Stimulated activated CD4-positive, alpha-beta T cell treated with anti-CD3 and anti-CD28 coated beads, Interleukin-1b, Interleukin-23, amount 100 ng/mL, for 4 hours (primary cell): ENCODE measurements around the gene ANKH.
"Not testable (repeated sequence)": the region's sequence is repeated elsewhere in the genome, so short reads cannot be mapped to it uniquely, and the experiment has no call there.

Source experiments
- DNase-seq, 2 donors: peaks; one replicate each; pipeline ENCODE4 v3.0.0-alpha.2; 2020; ENCODE audit warnings: low read depth in 2 of 2

The ANKH gene

DNA sequence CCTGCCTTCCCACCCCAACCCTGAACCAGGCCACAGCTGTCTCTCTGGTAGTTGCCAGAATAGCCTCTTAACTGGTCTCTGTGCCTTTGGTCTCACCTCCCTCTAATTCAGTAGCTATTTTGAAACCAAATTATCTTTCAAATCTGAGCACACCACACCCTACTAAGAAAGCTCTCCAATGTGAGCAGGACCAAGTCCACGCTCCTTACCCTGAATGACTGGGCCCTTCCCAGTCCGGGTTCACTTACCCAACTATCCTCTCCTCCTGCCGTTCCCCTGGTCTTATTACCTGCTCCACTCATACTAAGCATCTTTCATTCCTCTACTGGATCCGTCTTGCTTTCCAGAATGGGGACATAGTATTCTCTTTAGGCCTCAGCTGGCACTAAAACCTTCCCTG, 16.8 kb downstream of the ANKH start:
- DNase-seq, result no peak

DNA sequence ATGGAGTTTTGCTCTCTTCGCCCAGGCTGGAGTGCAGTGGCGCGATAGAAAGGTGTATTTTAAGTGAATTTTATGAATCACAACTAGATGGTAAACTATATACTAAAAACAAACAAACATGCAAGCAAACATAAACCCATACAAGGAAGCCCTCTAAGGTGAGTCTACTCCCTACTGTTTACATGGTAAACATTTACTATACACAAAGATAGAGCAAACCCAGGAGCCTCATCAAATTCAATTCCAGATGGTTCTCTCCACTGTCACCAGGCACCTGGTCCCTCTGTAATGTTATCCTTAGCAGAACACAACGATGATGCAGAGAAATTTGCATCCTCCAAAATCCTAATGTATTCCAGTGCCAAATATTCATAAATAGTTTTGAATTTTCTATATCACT, 17.9 kb downstream of the ANKH start:
- DNase-seq, result no peak

DNA sequence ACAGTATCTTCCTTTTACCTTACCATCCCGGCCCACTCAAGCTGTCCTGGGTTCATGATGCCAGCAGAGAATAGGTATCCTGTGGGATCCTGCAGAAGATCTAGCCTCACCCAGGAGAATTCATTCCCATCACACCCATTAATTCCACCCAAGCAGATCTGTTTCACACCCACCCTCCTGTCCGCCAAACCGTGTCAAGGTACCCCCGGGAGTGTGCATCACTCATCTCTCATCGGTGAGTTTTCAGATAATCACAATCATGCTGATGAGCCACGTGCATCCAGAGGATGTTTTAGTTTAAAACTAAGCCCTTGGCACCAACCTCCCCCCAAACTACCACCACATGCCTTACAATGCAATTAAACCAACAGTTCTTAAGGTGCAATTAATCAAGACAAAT, 18.8 kb downstream of the ANKH start:
- no peak for DNase-seq

DNA sequence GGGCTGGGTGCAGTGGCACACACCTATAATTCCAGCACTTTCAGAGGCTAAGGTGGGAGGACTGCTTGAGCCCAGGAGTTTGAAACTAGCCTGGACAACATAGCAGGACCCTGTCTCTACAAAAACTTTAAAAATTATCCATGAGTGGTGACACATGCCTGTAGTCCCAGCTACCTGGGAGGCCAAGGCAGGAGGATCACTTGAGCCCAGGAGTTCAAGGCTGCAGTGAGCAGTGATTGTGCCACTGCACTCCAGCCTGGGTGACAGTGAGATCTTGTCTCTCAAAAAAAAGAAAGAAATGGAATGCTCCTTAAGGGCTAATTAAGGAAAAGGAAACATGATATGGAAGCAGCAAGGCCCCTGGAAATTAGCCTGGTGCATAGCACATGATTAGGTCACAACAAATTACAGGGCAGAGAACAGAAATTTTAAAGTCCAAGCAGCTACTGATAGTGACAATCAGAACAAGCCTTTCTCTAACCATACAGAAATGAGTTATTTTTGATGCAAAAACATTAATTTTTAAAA, 19.5 kb downstream of the ANKH start:
- no peak for DNase-seq

DNA sequence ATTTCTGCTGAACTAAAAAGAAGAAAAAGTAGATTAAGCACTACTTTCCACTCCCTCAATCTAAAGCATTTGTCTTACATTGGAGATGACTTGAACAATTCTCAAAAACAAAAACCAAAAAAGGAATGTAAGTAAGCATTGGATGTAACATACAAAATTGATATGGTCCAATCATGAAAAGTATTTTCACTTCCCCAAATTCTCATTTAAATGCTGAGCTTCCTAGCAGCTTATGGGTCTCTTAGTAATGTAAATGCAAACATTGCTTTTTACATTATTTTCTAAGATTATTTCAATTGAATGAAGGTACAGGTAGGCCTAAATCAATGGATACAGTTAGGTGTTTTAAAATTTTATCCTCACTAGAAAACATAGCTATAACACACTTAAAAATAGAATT, 20.0 kb downstream of the ANKH start:
- DNase-seq, result no peak

DNA sequence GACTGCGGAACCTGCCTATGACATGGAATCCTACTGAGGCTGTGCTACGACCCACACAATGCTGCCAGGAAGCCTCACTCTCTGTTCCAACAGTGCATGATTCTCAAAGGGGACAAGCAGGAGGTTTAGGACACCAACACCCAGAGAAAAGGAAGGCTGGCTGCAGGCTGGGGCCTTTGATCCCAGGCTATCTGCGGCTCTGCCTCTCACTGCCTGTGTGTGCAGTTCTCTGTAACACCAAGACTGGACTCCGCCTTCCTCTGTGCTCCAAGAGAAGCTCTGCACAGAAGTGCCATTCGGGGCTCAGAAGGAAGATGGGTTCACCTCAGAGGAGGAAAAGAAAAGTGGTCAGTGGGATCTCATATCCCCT, 20.5 kb downstream of the ANKH start:
- no peak for DNase-seq

DNA sequence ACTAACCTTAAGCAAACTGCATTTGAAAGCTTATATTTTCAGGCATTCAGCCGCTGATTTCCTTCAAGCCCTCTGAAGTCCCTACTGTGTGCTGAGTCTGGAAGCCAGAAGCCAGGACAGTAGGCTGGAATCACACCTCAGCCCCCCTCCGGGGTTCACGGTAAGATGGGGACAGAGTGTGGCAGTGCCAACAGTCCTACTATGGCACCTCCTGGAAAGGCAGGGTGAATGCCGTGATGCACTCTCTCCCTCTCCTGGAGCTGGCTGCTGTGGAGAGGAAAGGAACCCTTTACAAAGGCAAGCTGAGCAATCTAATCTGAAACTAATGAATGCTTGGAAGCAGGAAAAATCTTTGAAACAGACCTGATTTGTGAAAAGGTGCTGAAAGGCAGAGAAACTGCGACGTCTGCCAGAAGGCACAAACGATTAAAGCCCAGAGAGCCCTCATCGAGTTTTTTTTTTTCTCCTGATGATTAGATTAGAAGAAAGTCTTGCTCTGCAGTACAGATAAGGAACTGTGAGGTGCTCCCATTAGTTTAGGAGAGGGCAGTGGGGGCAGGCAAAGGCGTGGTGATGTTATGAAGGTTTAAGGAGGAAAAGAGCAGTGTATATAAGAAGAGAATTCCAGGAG, 21.0 kb downstream of the ANKH start:
- DNase-seq, result no peak

DNA sequence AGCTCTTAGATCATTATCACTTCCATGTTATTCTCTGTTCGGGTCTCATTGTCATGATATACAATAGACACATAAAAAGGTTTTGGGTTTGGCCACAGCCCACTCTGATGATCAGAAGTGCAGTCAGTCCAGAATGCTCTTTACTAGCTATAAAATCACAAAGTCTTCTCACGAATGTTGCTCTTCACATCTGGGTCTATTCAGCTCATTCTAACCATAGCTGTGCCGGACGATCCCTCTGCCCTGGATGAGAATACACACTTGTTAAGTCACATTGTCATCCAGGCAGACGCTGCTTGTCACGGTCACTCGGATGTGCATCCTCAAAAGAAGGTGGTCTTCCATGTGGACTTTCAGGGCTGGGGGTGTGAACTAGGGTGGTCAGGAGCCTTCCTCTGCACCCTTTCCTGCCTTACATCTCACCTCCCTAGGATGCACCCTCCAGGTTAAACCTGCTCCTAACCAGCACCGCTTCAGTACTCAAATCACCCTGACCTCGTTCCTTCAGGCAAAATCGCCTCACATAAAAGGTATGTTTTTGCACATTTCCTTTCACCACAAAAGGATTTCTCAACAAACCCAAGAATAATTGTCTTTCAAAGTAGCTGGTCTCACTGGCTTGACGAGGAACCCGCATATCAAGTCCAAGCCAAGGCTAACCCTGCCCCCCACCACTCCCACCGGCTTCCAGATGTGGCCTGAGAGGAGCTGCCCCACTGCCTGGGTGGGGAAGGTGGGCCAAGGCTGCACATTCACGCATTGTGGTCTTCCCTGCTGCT, 21.9 kb downstream of the ANKH start:
- no peak for DNase-seq

DNA sequence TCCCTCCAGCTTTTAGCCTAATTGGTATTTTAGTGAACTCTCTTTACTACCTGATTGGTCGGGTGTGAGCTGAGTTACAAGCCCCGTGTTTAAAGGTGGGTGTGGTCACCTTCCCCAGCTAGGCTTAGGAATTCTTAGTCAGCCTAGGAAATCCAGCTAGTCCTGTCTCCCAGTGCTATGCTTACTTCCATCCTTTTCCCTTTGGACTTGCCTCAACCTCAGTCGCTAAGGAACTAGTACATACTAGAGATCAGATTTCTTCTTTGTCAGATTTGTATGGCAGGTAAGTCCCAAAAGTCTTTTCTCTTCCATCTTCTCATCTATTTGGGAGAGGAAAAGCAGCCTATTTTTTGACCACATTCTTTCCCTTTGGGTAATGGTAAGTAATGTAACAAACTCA, 22.6 kb downstream of the ANKH start:
- not testable (repeated sequence) for DNase-seq

DNA sequence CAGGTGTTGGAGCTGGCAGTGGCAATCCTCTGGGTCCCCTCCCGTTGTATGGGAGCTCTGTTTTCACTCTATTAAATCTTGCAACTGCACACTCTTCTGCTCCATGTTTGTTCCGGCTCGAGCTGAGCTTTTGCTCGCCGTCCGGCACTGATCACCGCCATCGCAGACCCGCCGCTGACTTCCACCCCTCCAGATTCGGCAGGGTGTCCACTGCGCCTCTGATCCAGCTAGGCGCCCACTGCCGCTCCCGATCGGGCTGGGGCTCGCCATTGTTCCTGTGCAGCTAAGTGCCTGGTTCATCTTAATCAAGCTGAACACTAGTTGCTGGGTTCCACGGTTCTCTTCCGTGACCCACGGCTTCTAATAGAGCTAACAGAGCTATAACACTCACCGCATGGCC, 23.2 kb downstream of the ANKH start:
- no peak for DNase-seq

DNA sequence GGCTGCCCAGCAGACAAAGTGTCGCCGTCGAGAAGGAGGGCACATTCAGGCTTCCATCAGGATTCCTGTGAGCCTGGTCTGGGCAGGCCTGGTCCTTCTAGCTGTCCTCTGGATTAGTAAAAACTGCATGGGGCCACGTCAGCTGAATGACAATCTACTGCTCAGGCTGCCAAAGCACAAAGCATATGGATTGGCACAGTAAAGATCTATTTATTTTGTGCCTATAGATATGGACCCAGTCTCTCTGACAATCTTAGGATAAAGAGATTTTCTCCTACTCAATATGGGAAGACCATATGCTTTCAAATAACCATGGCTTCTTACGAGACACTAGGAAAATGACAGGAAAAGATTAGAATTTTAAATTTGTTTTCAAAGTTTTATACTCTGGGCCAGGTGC, 24.1 kb downstream of the ANKH start:
- DNase-seq, result no peak

DNA sequence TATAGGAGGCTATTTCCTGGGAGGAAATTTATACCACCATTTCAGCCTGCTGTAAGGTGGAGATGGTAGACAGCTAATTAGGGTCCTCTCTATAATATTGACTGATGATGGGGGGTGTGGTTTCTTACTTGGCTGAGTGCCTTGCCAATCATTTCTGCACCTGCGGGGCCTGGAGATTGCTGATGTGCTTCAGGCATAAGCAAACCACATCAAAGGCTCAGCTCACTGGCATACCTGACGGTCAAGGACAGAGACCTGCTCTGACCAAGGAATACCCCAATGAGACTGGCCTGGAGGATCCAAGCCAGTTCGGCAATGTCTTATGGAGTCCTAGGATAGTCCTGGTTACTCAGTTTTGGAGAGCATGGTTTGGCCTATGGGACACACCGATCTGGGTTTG, 29.5 kb downstream of the ANKH start:
- no peak for DNase-seq

DNA sequence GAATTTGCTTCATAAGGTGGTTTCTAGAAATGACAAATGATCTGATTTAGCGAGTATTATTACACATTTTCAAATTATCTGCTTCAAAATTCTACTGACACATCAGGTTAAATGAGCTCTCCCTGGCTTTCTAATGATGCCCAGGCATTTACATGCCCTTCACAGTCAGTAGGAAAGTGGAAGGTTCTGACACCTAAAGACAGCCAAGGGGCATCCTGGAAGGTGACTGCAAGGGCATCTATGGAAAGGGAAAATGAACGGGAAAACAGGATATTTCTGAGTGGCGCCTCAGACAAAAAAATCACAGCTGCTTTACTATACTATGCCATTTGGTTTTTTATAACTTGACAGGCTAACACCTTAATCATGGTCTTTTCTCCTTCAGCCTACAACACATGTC, 31.0 kb downstream of the ANKH start:
- no peak for DNase-seq

DNA sequence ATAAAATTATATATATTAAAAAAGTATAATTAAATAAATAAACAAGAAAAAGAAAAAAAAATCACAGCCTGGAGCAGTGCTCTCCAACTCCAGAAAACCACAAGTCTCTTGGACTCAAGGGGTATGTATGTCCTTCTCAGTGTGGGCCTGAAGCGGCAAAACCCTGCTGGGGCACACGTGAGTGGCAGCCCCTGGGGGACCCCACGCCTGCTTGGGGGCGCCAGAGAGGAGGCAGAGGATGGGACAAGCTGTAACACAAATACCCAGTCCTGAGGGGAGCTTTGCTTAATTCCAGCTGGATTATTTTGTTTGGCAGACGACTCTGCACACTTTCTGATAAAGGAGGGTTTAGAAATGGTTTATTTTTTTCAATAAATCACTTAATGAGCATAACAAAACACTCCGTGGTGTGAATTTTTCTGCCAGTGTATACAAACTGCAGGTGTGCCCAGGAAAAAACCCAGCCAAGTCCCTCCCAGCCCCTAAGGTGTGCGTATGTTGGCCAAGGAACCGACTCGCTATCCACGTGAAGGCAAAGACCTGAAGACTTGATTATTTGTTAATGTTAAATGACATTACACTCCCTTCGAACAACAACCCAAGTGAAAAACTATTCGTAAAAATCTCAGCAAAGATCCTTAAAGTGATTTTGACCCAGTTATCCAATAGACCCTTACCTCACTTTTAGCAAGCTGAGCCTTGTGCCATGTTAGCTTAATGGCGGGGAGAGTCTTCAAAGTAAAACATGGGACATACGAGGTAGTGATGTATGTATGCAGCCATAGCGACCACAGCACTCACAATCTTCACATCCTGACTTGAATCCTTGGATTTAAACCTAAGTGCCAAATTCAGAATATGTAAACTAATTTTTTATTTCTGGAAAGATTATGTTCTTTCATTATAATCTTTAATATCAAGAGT, 32.9 kb downstream of the ANKH start:
- DNase-seq, result no peak

DNA sequence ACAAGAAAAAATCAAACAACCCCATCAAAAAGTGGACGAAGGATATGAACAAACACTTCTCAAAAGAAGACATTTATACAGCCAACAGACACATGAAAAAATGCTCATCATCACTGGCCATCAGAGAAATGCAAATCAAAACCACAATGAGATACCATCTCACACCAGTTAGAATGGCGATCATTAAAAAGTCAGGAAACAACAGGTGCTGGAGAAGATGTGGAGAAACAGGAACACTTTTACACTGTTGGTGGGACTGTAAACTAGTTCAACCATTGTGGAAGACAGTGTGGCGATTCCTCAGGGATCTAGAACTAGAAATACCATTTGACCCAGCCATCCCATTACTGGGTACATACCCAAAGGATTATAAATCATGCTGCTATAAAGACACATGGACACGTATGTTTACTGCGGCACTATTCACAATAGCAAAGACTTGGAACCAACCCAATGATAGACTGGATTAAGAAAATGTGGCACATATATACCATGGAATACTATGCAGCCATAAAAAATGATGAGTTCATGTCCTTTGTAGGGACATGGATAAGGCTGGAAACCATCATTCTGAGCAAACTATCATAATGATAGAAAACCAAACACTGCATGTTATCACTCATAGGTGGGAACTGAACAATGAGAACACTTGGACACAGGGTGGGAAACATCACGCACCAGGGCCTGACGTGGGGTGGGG, 34.0 kb downstream of the ANKH start:
- not testable (repeated sequence) for DNase-seq

DNA sequence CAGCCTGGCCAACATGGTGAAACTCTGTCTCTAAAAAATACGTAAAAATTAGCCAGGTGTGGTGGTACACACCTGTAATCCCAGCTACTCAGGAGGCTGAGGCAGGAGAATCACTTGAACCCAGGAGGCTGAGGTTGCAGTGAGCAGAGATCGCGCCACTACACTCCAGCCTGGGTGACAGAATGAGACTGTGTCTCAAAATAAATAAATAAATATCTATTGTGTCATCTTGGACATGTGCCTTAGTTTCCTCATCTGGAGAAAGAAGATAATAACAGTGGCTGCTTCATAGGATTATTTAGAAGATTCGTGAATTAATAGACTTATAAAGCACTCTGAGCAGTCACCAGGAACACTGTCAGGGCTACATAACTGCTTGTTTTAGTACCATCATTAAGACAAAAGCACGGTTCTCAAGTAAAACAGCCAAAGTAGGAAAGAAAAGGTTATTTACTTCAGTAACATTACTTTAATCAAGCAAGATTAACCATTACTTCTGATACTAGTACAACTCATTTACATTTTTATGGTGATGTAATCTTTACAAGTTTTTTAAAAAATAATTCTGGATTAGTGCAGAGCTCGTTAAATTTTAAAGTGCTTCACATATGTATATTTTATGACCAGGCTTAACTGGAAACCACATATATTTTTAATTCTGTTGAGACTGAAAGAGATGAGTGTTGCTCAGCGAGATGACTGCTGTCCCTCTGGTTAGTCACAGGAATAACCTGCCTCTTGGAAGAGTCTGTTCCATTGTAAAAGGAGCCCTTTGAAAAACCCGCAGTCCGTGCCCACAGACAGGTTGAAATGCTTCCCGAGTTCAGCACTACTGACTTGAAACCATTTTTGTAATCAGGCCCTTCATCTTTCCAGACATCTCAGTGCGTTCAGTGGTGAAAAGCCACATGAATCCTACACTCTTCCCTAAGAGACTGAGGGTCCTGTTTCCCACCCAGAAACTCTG, 36.7 kb downstream of the ANKH start:
- DNase-seq, result no peak

DNA sequence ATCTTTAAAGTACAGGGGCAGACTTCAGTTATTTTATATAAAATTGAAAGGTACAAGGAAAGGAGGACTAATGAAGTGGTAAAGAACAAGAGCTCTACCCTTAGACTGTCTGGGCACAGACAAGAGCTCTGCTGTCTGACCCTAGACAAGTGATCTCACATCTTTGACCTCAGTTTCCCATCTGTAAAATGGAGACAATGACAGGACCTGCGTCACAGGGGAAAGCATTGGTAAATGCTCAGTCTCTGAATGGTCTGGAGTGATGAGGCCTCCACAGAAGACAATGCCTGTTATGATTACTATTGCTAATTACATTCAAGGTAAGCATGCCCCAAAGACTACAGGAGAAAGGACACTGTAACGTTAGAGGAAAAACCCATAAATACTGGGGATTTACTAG, 37.5 kb downstream of the ANKH start:
- DNase-seq, result no peak

DNA sequence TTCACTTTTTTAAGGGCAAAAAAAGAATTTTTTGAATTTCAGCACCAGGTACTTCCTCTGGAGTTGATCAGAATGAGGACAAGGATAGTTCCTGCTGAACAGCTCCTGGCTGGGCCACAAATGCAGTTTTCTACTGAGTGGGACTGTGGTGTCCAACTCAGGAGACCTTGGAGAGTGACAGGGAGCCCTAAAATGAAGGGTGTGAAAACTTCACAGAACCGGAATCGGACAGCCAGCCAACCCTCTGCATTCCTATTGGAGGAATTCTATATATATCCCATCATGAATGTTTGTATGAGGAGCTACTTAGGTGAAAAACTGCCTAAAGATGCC, 40.6 kb downstream of the ANKH start:
- DNase-seq, result no peak

DNA sequence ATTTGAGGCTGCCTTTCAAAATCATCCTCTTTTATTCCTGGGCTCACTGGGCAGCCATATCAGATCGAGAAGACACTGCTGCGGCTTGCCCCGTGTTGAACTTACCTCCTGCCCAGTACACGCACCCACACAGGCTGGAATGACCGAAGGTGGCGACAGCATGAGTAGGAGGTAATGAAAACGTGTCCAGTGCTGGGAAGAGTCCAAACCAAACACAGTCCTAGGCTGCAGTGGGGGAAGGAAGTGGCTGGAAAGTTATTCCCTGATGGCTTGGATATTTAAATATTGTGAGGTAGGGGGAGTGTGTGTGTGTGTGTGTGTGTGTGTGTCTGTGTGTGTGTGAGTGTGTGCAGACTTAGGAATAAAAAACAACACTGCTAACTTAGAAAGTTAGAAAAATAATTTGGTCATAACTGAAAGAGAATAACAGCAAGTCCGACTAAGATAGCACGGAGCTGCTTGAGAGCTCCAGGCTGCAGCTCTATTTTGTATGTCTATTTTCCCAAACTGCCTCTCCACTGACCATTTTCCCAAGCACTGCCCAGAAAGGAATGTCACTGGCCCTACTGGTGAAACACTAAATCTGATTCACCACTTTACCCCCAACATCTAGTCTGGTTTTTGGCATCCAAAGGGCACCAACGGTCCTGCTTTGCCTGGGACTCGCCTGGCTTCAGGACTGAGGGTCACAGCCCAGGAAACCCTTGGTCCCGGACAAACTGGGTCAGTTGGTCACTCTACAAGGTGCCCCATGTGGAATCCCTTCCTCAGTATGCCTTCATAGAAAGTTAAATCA, 41.2 kb downstream of the ANKH start:
- DNase-seq, result no peak

DNA sequence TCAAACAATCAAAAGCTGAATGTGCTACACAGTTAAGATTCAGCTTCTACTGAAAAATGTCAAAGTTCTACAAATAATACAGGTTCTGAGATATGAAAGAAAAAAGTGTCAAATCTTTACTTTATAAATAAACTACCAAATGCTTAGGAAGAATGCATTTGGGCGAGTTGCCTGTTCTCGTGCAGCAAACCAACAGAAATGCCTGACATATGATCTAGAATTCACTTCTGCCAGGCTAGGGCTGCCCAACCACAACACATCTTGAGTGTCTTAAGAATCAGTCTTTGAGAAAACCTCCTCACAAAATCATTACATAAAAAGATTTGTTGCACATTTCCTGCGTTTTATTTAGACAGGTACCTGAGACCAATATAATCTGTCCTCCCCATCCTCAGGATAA, 42.2 kb downstream of the ANKH start:
- DNase-seq, result no peak
